AG09319 (cell line): ENCODE data around the gene NUDT1.

Experiments
- DNase-seq: peaks from one replicate; pipeline ENCODE4 v3.0.0-alpha.2; 2010; ENCODE audit warnings: low read depth; ENCODE audit errors: extremely low read depth
- CTCF ChIP-seq: IDR thresholded peaks from 2 replicates; pipeline ENCODE4 v1.5.1; 2011; ENCODE audit warnings: low read depth, mild to moderate bottlenecking, inconsistent platforms, low read length, moderate library complexity

NUDT1 gene

GRCh38 chr7:2289621-2290020, 47.6 kb downstream of the NUDT1 start:
- DNase-seq, result no peak
- no peak for TF ChIP-seq CTCF

GRCh38 chr7:2290877-2291276, 48.9 kb downstream of the NUDT1 start:
- no peak for DNase-seq
- no peak for TF ChIP-seq CTCF

- TF ChIP-seq CTCF, result no peak
- DNase-seq, result no peak
Observed at GRCh38 chr7:2295936-2296620, 54.1 kb downstream of the NUDT1 start.

- no peak for DNase-seq
- TF ChIP-seq CTCF, result no peak
Observed at GRCh38 chr7:2296832-2297231, 54.8 kb downstream of the NUDT1 start.

- peak; percentile 67 for DNase-seq
- TF ChIP-seq CTCF, result no peak
Observed at GRCh38 chr7:2299131-2299829, 57.3 kb downstream of the NUDT1 start.

GRCh38 chr7:2299870-2300512, 58.0 kb downstream of the NUDT1 start:
- no peak for DNase-seq

More at GRCh38 chr7:2299870-2300512, 58.0 kb downstream of the NUDT1 start:
- no peak for TF ChIP-seq CTCF
